NCI-H187 (cell line): Measurements from ENCODE around the gene TRERF1.
"Not testable (repeated sequence)": the region's sequence is repeated elsewhere in the genome, so short reads cannot be mapped to it uniquely, and the experiment has no call there.

ENCODE experiments used
- DNase-seq, 2 experiments: peaks; one replicate each; lab custom pipeline; 2025; lab: John Stamatoyannopoulos, UW

TRERF1 gene, protein sequence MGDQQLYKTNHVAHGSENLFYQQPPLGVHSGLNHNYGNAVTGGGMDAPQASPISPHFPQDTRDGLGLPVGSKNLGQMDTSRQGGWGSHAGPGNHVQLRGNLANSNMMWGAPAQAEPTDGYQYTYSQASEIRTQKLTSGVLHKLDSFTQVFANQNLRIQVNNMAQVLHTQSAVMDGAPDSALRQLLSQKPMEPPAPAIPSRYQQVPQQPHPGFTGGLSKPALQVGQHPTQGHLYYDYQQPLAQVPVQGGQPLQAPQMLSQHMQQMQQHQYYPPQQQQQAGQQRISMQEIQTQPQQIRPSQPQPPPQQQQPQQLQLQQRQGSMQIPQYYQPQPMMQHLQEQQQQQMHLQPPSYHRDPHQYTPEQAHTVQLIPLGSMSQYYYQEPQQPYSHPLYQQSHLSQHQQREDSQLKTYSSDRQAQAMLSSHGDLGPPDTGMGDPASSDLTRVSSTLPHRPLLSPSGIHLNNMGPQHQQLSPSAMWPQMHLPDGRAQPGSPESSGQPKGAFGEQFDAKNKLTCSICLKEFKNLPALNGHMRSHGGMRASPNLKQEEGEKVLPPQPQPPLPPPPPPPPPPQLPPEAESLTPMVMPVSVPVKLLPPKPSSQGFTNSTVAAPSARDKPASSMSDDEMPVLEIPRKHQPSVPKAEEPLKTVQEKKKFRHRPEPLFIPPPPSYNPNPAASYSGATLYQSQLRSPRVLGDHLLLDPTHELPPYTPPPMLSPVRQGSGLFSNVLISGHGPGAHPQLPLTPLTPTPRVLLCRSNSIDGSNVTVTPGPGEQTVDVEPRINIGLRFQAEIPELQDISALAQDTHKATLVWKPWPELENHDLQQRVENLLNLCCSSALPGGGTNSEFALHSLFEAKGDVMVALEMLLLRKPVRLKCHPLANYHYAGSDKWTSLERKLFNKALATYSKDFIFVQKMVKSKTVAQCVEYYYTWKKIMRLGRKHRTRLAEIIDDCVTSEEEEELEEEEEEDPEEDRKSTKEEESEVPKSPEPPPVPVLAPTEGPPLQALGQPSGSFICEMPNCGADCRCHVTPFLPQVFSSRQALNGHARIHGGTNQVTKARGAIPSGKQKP (N-terminal part only)

DNA sequence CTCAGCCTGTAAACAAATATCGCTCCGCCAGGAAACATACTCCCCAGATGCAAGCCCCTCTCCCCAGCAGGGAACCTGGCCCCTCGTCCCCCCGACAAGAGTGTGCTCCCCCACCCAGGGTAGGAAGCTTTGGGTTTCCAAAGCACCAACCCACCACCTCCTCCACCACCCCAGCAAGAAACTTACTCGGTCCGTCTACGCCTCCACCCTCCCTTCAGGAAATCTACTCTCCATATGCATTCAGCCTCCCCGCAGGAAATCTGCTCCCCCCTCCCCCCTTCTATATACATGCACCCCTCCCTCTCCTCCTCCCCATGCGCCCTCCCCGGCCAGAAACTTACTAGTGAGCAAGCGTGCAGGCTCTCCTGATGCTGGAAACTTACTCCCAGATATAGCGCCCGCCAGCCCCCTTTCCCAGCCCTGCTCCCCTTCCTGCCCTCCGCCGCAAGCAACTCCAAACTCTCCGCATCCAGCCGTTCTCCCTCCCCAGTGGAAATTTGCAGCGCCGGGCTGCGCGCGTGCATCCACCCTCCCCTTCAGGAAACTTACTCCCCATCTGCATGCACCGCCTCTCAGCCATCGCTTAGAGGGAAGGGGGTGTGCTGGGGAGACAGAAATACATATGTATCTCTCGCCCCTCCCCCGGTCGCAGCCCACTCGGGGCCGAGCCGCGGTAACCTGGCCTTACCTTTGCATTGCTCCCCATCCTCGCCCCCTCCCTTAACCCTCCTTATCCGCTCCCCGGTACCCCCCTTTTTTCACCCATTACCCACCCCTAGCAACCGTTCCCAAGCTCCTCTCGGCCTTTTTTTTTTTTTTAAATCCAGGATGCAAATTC, at the start of gene TRERF1:
Gene TRERF1, minus strand, starts transcription at position 594 of the 838 bp plus-strand sequence. CDS start 182,336 bp downstream, outside the sequence.
- peak; percentile 79 to 91 for DNase-seq

DNA sequence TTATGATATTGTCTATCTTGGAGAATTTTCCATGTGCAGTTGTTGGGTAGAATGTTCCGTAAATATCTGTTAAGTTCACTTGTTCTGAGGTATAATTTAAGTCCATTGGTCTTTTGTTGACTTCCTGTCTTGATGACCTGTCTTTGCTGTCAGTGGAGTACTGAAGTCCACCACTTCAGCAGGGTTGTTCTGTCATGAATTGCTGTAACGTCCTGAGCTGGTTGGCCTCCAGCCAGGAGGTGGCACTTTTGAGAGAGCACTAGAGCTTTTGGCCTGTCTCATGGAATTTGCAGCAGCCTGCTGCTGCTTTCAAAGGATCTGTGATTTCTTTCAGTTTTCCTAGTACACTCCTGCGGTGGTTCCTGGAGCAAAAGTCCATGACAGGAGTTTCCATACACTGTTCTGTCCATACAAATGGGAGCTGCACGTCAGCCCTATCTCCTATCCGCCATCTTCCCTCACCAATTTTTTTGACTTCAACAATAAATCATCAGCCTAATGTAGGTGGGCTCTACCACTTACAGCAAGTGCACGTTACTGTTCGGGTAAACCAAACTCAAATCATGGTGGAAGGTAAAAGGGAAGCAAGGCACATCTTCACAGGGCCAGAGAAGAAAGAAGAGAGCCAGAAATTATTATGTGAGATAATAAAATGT, 46.9 kb upstream of the TRERF1 start:
- no peak for DNase-seq

DNA sequence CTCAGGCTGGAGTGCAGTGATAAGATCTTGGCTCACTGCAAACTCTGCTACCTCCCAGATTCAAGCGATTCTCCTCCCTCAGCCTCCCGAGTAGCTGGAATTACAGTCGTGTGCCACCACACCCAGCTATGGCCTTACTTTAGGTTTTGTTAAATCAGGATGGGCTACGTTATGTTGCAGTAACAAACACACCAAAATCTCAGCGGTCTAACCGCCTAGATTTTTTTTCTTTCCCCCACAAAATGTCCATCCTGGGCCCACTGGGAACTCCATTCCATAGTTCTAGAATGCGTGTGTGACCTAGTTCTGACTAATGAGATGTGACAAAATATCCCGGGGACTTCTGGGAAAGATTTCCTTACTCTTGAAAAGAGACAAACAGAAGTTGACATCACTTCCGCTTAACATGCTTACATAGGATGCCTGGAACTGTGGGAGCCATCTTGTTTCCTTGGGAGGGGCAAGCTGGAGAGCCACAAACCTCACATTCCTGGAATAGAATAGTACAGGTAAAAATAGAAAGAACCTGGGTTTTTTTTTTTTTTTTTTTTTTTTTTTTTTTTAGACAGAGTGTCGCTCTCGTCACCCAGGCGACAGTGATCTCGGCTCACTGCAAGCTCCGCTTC, 42.3 kb upstream of the TRERF1 start:
- no peak for DNase-seq

DNA sequence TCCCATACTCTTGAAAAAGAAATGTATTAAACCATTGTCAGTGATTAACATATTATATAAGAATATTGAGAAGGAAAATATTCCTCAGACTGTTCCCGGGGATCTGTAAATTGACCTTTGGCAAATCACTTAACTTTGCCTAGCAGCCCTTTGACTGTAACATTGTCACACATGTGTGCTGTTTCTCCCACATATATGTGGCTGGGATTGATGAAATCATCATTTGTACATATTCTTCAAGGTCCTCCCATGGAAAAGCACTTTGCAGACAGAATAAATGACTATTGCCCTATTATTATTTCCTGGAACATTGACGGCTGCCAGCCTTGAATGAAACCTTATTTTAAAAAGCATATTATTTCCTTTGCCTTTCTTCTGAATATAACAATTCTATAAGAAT, 36.4 kb upstream of the TRERF1 start:
- DNase-seq = no peak

DNA sequence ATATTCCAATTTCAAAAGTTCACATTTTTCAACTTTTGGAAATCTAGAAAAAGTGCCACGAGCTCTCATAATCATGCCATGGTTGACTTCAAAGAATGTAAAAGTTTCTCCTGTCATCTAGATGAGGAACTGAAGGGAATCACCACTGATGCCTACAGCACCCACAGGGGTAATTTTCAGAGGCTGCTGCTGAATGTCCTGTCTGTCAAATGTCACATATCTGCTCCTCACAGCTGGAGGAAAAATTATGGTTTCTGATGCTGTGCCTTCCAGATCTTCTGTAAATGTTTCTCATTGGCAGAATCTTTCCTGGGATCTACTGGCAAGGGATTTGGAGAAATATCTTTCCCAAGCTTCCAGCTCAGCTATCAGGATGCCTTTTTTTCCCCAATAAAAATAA, 32.5 kb upstream of the TRERF1 start:
- DNase-seq = no peak

DNA sequence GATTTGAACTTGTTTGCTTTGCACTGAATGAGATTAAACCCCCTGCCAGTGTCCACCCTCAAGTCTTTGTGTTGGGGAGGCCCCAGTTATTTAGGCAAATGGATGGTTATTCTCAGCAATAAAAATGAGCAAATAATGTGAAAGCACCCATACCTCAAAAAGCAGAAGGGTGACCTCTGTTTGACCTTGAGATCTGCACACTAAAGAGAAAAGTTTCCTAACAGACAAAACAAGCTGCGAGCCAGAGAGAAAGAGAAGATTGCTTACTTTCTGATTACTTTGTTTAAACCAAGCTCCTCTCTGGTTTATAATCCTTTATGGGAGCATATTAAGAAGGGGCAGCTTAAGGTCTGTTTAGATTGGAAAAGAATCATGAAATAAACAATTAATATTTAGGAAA, 30.4 kb upstream of the TRERF1 start:
- no peak for DNase-seq

DNA sequence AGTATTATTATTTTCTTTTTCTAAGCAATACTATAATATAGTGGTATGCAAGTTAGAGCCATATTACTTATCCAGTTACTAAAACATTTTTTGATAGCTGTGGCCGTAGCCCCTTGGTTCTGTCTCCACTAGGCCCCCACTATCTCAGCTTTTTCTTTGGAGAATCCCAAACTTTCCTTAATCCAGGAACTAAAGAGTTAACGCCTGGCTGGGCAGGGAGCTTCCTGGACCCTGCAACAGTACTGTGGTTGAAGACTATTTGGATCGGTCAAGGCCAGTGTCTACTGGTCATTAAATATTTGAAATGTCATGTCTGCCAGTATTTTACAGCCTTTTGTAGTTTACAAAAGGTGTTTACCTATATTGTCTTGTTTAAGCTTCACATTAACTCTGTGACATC, 20.0 kb upstream of the TRERF1 start:
- DNase-seq = no peak

DNA sequence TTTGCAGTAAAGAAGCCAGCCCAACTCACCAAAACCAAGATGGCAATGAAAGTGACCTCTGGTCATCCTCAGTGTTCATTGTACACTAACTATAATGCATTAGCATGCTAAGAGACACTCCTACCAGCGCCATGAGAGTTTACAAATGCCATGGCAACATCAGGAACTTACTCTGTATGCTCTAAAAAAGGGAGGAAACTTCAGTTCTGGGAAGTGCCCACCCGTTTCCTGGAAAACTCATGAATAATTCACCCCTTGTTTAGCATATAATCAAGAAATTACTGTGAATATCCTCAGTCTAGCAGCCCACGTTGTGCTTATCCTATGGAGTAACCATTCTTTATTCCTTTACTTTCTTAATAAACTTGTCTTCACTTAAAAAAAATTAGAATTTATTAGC, 19.4 kb upstream of the TRERF1 start:
- no peak for DNase-seq

DNA sequence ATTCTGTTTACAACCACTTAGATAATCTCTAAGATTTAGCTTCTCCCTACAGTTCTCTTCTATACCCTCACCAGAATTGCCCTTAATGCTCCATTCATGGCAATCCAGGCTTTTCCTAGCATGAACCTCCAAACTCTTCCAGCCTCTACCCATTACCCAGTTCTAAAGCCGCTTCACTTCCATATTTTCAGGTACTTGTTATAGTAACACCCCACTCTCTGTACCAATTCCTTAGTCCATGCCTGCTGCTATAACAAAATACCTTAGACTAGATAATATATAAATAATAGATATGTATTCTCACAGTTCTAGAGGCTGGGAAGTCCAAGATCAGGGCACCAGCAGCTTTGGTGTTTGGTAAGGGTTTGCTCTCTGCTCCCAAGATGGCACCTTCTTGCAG, 16.5 kb upstream of the TRERF1 start:
- no peak for DNase-seq

DNA sequence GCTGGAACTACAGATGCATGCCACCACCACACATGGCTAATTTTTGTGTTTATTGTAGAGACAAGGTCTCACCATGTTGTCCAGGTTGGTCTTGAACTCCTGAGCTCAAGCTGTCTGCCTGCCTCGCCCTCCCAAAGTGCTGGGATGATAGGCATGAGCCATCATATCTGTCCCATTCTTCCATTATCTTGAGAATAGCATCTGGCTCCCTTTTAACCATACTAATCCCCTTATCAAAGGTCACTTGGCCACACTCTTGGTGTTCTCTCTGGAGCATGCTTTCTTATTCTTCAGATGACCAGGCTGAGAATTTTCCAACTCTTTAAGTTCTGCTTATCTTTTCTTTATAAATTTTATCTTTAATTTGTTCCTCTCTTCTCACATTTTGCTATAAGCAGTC, 15.9 kb upstream of the TRERF1 start:
- no peak for DNase-seq

DNA sequence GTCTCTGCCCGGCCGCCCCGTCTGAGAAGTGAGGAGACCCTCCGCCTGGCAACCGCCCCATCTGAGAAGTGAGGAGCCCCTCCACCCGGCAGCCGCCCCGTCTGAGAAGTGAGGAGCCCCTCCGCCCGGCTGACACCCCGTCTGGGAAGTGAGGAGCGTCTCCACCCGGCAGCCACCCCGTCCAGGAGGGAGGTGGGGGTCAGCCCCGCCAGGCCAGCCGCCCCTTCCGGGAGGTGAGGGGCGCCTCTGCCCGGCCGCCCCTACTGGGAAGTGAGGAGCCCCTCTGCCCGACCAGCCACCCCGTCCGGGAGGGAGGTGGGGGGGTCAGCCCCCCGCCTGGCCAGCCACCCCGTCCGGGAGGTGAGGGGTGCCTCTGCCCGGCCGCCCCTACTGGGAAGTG, 14.7 kb upstream of the TRERF1 start:
- not testable (repeated sequence) for DNase-seq

DNA sequence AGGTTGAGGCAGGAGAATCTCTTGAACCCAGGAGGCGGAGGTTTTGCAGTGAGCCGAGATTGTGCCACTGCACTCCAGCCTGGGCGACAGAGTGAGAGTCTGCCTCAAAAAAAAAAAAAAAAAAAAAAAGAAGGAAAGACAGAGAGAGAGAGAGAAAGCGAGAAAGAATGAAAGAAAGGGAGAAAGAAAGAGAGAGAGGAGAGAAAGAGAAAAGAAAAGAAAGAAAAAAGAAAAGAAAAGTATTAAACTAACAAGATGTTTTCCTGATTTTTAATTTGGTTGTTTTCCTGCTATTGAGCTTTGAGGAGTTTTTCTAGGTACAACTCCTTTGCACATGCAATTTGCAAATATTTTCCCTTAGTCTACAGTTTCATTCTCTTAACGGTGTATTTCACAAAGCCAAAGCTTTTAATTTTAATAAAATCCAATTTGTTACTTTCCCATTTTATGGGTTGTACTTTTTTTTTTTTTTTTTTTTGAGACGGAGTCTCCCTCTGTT, 10.8 kb upstream of the TRERF1 start:
- DNase-seq = no peak

DNA sequence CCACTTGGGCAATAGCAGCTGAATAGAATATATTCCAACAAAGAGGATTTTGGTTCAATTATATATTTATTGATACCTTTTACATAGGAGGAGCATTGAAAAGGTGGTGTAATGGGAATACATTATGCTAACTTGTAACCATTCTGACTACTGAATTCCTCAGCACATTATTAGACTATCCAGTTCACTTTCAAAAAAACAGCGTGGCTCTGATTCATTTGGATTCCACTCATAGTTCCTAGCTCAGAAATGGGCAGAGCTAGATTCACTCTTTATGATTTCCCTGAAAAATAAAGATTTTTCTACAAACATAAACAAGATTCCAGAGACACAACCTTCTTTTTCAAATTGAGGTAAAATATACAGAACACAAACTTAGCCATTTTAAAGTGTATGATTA, 9.2 kb upstream of the TRERF1 start:
- DNase-seq = no peak

DNA sequence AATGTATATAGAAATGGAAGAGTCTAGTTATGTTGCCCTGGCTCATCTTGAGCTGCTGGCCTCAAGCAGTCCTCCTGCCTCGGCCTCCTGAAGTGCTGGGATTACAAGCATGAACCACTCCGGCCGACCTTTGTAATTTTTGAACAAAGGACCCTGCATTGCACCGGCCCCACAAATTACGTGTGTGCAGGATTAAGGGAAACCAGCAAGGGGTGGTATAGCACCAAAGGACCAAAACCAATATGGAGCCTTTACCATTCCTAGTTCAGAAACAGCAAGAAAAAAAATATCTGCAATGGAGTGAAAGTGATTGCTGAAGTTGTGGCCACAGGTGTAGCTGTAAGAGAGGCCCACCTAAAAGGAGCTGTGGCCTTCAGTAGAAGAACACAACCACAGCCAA, 8.2 kb upstream of the TRERF1 start:
- DNase-seq = no peak

DNA sequence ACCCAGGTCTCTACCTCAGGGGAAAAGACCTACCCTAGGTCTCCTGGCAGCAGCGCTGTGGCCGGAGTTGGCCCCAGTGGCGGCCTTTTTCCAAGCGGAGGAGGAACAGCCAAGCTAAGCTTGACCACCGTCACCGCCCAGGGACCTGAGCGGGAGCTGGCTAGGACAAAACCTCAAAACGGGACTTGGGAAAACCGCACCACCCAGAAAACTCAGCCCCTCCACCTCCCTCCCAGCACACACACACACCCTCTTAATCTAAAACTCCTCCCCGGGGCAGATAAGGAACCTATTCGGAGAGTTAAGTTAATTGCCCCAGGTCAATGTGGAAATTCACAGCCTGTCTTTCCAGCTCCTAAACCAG, 2.7 kb upstream of the TRERF1 start:
- DNase-seq = no peak

DNA sequence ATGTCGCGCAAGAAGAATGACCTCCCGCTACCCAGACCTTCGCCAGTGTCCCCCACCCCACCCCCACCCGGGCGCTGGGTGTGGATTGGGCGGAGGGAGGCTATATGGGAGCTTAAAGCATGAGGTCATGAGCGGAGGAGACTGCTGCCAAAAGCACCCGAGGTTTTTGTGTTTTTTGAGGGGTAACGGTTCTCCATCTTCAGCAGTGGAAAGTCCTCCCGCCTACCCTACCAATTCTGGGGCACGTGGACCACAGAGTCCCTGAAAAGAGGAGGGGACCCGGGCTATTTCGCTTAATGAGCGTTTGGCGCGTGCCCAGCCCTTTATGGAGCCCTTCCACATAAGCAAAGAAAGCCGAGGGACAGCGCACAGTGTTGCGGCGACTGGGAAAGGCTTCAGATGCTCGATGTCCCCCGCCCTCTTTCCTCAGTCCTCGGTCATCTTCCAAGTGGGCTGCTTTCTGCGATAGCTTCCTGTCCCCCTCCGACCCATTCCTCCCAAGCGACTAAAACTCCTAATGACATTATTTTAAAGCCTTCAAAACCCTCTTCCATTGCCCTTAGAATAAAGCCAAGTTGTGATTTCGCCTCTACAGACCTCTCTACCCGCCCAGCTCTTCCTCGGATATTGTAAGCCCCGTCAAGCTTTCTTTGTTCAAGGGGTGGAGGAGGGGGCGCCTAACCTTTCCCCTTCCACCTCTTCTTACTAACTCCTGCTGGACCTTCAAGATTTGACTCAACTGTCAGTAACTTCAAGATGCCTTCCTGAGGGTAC, 2.1 kb upstream of the TRERF1 start:
- DNase-seq = no peak

DNA sequence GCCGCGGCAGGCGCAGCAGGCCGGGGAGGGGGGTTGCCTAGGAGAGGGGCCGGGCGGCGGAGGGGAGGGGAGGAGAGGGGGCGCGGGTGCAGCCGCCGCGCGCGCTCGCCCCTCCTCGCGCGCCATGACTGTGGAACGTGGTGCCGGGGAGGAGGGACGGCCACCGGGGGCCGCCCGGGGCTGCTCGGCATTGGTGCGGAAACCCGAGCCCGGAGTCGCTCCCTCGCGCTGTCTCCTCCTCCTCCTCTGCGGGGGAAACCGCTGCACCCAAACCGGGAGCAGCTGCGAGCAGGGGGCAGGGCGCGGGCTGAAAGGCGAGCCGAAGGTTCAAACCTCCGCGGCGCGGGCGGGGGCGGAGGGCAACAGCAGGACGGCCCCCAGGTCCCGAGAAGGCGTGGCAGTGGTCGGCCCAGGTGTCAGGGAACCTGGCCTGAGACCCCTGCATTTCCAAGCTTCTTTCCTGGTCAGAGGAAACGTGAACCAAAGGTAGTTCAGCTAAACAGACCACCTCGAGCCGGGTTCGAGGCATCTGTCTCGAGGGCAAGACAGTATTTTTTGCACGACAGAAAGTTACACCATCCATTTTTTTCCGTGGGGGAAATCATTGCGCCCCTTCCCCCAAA, 1.4 kb upstream of the TRERF1 start:
- DNase-seq = peak; percentile 77 to 86

DNA sequence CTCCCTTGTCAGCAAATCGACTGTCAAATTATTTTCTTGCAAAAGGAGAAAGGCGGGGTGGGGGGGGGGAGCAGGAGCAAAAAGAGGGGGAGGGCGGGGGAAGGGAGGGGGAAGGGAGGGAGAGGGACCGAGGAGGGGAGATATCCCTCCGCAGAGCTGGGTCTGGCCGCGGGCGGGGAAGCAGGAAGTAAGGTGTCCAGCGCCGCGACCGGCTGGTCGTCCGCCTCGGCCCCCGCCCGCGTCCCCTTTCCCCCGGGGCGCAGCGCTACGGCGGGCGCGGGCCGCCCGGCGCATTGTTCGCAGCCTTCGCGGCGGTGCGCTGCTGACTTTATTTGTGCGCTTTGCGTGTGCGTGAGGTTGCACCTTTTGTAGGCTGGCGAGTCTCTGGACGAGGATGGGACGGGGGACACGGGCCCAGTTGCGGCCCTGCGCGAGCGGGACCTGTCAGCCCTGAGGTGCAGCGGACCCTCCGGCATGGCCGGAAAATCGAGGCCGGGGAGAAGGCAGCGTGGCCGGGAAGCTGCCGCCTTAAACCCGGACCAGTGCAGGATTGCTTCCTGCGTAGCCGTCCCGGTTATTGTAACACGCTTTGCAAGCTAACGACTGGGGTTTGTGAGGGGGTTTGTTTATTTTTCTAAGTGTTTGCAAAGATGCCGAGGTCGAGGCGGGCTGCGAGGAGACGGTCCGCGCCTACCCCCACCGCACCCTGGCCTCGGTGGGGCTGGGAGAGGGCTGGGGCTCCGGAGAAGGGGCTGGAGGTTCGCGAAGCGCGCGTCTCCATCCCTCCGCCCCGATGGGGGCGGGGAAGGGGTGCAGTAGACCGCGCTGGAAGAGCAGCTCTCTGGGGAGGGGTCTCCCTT, 675 bp upstream of the TRERF1 start:
- peak; percentile 79 to 91 for DNase-seq
